Upper lobe of right lung (tissue), 1 donor: ENCODE data around the gene HEXIM2. TPM values are rescaled to one million over a fixed set of nuclear protein-coding genes. Genes with fewer than 3 reads are reported as not detected.

Source experiments
- ATAC-seq: fragments of 200-7000 bp; cut with Tn5 transposase; one replicate; pipeline ENCODE4 v1.9.1; 2020; ENCODE audit warnings: mild to moderate bottlenecking, moderate library complexity
- DNase-seq: peaks from one replicate; pipeline ENCODE4 v3.0.0-alpha.2; 2020
- H3K27ac ChIP-seq: fragments of 200-600 bp; one replicate; pipeline ENCODE4 v1.8.0; 2022
- H3K27me3 ChIP-seq: fragments of 200-600 bp; one replicate; pipeline ENCODE4 v1.8.0; 2022; ENCODE audit warnings: mild to moderate bottlenecking
- H3K36me3 ChIP-seq: fragments of 200-600 bp; one replicate; pipeline ENCODE4 v1.8.0; 2022
- H3K4me1 ChIP-seq: fragments of 200-600 bp; one replicate; pipeline ENCODE4 v1.8.0; 2022
- H3K4me3 ChIP-seq: fragments of 200-600 bp; one replicate; pipeline ENCODE4 v1.8.0; 2022; ENCODE audit warnings: mild to moderate bottlenecking
- H3K9me3 ChIP-seq: fragments of 200-600 bp; one replicate; pipeline ENCODE4 v1.8.0; 2022
- intact Hi-C: fragments of 100-400 bp; cut with DNase I; formaldehyde crosslinking; loops from one replicate; pipeline ENCODE4 v1.11.0; 2022
- total RNA-seq: library from RNA; stranded (reverse); fragmentation: NEBNext Ultra II Directional; extraction: Animal tissue kit (Norgen Biotek cat#: 25700); gene quantifications from one replicate; pipeline ENCODE4 v1.2.1, GENCODE V29; 2021
- TF ChIP-seq, protein P1 (sequence below): fragments of 200-600 bp; IDR thresholded peaks from one replicate; pipeline ENCODE4 v1.8.0; 2022; ENCODE audit warnings: antibody characterized with exemption
- donor health status: DM: no; HTN: yes; CAD: no; lungs with severe emphysema.

Gene HEXIM2
- total RNA-seq, 1 donor from 2014 or later = 5.7 TPM

- DNase-seq (peak; percentile 85), ATAC-seq (peak; percentile 2)
- Histone ChIP-seq H3K36me3 (no peaks in the 10 kb centered on the region), H3K27ac (peak overlapping the region; percentile 92), H3K9me3 (no peaks in the 10 kb centered on the region), H3K27me3 (no peaks in the 10 kb centered on the region), H3K4me1 (peaks cover 32% of the 10 kb centered on the region), H3K4me3 (peak overlapping the region; percentile 87)
- TF ChIP-seq, protein P1, sequence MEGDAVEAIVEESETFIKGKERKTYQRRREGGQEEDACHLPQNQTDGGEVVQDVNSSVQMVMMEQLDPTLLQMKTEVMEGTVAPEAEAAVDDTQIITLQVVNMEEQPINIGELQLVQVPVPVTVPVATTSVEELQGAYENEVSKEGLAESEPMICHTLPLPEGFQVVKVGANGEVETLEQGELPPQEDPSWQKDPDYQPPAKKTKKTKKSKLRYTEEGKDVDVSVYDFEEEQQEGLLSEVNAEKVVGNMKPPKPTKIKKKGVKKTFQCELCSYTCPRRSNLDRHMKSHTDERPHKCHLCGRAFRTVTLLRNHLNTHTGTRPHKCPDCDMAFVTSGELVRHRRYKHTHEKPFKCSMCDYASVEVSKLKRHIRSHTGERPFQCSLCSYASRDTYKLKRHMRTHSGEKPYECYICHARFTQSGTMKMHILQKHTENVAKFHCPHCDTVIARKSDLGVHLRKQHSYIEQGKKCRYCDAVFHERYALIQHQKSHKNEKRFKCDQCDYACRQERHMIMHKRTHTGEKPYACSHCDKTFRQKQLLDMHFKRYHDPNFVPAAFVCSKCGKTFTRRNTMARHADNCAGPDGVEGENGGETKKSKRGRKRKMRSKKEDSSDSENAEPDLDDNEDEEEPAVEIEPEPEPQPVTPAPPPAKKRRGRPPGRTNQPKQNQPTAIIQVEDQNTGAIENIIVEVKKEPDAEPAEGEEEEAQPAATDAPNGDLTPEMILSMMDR = no peak
- intact Hi-C loops = no loop called here
Observed at GRCh38 chr17:45149669-45150664, 11.7 kb upstream of the HEXIM2 start.

DNA sequence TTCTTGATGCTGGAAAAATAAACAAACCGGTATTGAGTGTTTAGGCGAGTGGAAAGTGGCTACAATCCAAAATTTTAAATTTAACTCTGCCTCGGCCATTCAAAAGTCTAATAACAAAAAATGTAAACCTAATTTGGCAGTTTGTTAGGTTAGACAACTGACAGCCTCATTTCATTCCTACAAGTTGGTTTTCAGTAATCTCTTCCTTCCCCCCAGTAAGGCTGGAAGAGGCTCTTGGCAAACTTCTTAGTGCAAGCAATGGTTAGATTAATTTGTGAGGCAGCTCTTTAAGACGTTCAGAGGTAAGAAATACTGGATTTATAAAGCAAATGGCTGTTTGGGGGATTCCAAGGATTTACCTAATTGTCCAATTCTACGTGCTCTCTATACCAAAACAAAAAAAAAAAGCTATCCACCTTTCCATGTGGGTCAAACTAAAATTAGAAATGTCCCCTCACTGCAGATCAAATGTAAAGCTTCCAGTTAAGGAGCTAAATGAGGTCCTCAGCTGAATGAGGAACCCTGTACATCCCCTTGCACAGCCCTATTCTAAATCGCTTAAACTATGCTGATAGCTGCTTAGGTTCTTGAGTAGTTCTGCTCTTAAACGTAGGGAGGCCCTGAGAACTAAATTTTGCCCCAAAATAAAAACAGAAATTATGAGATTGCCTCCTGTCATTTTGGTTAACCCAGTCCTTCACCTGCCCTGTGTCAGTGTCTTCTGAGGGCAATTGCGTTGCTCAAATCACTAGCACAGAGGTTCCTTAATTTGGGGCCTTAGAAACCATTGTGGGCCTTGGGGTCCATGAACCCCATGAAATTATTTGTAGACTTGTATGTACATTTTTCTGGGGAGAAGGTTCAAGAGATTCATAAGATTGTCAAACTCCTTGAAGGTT is 10.5 kb upstream of the HEXIM2 start:
- intact Hi-C loops = no loop called here
- TF ChIP-seq, protein P1 = no peak
- Histone ChIP-seq H3K27ac (peak overlapping the region; percentile 1), H3K4me1 (peaks cover 38% of the 10 kb centered on the region), H3K36me3 (no peaks in the 10 kb centered on the region), H3K4me3 (peak overlapping the region; percentile 87), H3K27me3 (no peaks in the 10 kb centered on the region), H3K9me3 (no peaks in the 10 kb centered on the region)
- ATAC-seq (no peak), DNase-seq (no peak)

GRCh38 chr17:45155029-45155428 is 6.6 kb upstream of the HEXIM2 start:
- no peak for DNase-seq
- intact Hi-C loops = no loop called here
- no peaks in the 10 kb centered on the region for H3K9me3 ChIP-seq
- peaks cover 56% of the 10 kb centered on the region for H3K4me1 ChIP-seq
- no peak overlapping the region for H3K27ac ChIP-seq
- H3K4me3 ChIP-seq = no peak overlapping the region
- TF ChIP-seq, protein P1 = no peak
- H3K36me3 ChIP-seq = no peaks in the 10 kb centered on the region
- no peaks in the 10 kb centered on the region for H3K27me3 ChIP-seq
- ATAC-seq = no peak

DNA sequence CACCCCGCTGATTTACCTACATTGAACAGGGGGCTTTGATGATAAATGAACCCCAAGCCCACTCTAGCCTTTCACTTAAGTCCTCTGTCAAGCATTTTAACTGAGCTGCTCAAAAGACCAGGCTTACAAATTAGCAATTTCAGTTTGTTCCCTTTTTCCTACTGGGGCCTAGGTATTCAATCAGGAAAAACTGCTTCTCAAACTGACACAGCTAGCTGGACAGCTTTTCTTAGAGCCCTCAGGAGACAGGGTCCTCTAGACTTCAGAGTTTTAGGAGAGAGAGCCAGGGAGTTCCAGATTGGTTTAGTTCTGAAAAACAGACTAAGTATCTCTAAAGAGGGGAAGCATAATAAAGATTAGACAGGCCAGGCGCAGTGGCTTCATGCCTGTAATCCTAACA is 6.2 kb upstream of the HEXIM2 start:
- Histone ChIP-seq H3K4me3 (no peak overlapping the region), H3K27ac (no peak overlapping the region), H3K9me3 (no peaks in the 10 kb centered on the region), H3K36me3 (no peaks in the 10 kb centered on the region), H3K27me3 (no peaks in the 10 kb centered on the region), H3K4me1 (peaks cover 57% of the 10 kb centered on the region)
- TF ChIP-seq, protein P1 = no peak
- no peak for ATAC-seq
- intact Hi-C loops = no loop called here
- no peak for DNase-seq

- Histone ChIP-seq H3K9me3 (no peaks in the 10 kb centered on the region), H3K36me3 (no peaks in the 10 kb centered on the region), H3K27ac (no peak overlapping the region), H3K4me3 (no peak overlapping the region), H3K27me3 (no peaks in the 10 kb centered on the region), H3K4me1 (peaks cover 49% of the 10 kb centered on the region)
- intact Hi-C loops = no loop called here
- ATAC-seq = peak; percentile 4
- no peak for DNase-seq
- TF ChIP-seq, protein P1 = no peak
Observed at GRCh38 chr17:45156242-45156641, 5.4 kb upstream of the HEXIM2 start.
